HCT116 (cell line): ENCODE data around the gene SWT1.
"Not testable (repeated sequence)": the region's sequence is repeated elsewhere in the genome, so short reads cannot be mapped to it uniquely, and the experiment has no call there.

Experiments
- CEBPB ChIP-seq: IDR thresholded peaks from 2 replicates; pipeline ENCODE4 v1.6.1; 2012; ENCODE audit warnings: low read depth
- CTCF ChIP-seq, 3 experiments: fragments of 200-600 bp in 1 of 3; sonication (generic) in 1 of 3; IDR thresholded peaks in 2 of 3; conservative IDR thresholded peaks in 1 of 3; 2 replicates each; pipeline ENCODE4 v1.5.1; 2012 to 2017; ENCODE audit warnings: low read depth in 2 of 3, low read length in 2 of 3, antibody characterized with exemption in 1 of 3, borderline replicate concordance in 1 of 3, control low read depth in 1 of 3, mild to moderate bottlenecking in 1 of 3, mixed read lengths in 1 of 3, mixed run types in 1 of 3, moderate library complexity in 1 of 3; ENCODE audit not compliant: insufficient read depth in 1 of 3
- EZH2phosphoT487 ChIP-seq: fragments of 200-600 bp; IDR thresholded peaks from 2 replicates; pipeline ENCODE4 v1.6.1; 2018; ENCODE audit warnings: antibody characterized with exemption, borderline replicate concordance
- POLR2A ChIP-seq: IDR thresholded peaks from 2 replicates; pipeline ENCODE4 v1.7.0; 2011; ENCODE audit warnings: borderline replicate concordance; ENCODE audit not compliant: insufficient read depth, insufficient read length; ENCODE audit errors: extremely low read depth
- POLR2AphosphoS5 ChIP-seq: IDR thresholded peaks from 2 replicates; pipeline ENCODE4 v1.6.1; 2011; ENCODE audit warnings: mild to moderate bottlenecking, low read depth, low read length, moderate library complexity
- SP1 ChIP-seq: IDR thresholded peaks from 2 replicates; pipeline ENCODE4 v1.6.1; 2012; ENCODE audit warnings: low read depth
- SRF ChIP-seq: IDR thresholded peaks from 2 replicates; pipeline ENCODE4 v1.6.1; 2012; ENCODE audit warnings: low read depth
- YY1 ChIP-seq: IDR thresholded peaks from 2 replicates; pipeline ENCODE4 v1.6.1; 2011; ENCODE audit warnings: low read length, low read depth, moderate library complexity, mild to moderate bottlenecking; ENCODE audit not compliant: insufficient replicate concordance; ENCODE audit errors: extremely low read depth
- ZBTB33 ChIP-seq: IDR thresholded peaks from 2 replicates; pipeline ENCODE4 v1.6.1; 2011; ENCODE audit warnings: mild to moderate bottlenecking, low read length, moderate library complexity; ENCODE audit not compliant: insufficient replicate concordance; ENCODE audit errors: extremely low read depth
- ZFX ChIP-seq: fragments of 450-650 bp; IDR thresholded peaks from 2 replicates; pipeline ENCODE4 v1.6.1; 2017
- ZNF274 ChIP-seq: fragments of 200-500 bp; sonication (Bioruptor generic); IDR thresholded peaks from 2 replicates; pipeline ENCODE4 v1.6.1; 2014; ENCODE audit warnings: mild to moderate bottlenecking, low read depth, low read length, inconsistent platforms

- not testable (repeated sequence) for TF ChIP-seq EZH2phosphoT487; CTCF (IDR thresholded peaks at IDR 0.05 in 2 of 3, conservative IDR thresholded peaks at IDR 0.05 in 1 of 3; ENCODE audit: borderline replicate concordance in 1 of 3, insufficient read depth in 1 of 3, low read depth in 2 of 3, low read length in 2 of 3); POLR2A; ZNF274; SRF; POLR2AphosphoS5; CEBPB; ZBTB33; ZFX; SP1; YY1
These were observed 164.8 kb downstream of the SWT1 start for GRCh38 chr1:185321653-185322221.
